ENCODE data around the gene DDX11. TPM values are rescaled to one million over a fixed set of nuclear protein-coding genes. Genes with fewer than 3 reads are reported as not detected.
A peak's percentile ranks its signal among the peaks of the same experiment; 100 is the strongest.
"Not testable (repeated sequence)": the region's sequence is repeated elsewhere in the genome, so short reads cannot be mapped to it uniquely, and the experiment has no call there.

DDX11 gene
- total and polyA plus RNA-seq, 2 donors (not counting 1 experiment from before 2014, with no cell fraction given): 68.0 to 90.2 TPM

DNA sequence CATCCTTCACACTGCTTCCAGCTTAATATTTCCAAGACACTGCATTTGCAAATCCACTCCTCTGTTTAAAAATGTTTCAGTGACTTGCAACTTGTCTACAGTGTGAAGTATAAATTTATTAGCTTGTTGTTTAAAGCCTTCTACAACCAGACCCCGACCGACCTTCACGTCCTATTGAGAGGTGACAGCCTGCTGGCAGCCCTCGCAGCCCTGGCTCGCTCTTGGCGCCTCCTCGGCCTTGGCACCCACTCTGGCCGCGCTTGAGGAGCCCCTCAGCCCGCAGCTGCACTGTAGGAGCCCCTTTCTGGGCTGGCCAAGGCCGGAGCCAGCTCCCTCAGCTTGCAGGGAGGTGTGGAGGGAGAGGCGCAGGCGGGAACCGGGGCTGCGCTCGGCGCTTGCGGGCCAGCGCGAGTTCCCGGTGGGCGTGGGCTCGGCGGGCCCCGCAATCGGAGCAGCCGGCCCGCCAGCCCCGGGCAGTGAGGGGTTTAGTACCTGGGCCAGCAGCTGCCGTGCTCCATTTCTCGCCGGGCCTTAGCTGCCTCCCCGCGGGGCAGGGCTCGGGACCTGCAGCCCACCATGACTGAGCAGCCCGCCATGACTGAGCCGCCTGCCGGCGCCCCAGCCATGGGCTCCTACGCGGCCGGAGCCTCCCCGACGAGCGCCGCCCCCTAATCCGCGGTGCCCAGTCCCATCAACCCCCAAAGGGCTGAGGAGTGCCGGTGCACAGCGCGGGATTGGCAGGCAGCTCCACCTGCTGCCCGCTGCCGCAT is 2.5 kb upstream of the DDX11 start:
- H3K4me3 Mint-ChIP-seq; H3K4me1 ChIP-seq (ENCODE audit: control insufficient read depth in 2 of 2, insufficient read depth in 2 of 2, low read length in 2 of 2); H3K27ac ChIP-seq (ENCODE audit: low read length in 2 of 2); H3K9ac ChIP-seq (ENCODE audit: low read length); DNase-seq; ATAC-seq (ENCODE audit: low read depth); H4K20me1 ChIP-seq (ENCODE audit: control insufficient read depth, insufficient read depth, low read length, poor library complexity, severe bottlenecking); H3K4me2 ChIP-seq (replicated peaks; ENCODE audit: low read depth, low read length, poor library complexity, severe bottlenecking); H3K36me3 ChIP-seq (replicated peaks in 1 of 2; ENCODE audit: control extremely low read depth in 1 of 2, control insufficient read depth in 1 of 2, extremely low read depth in 1 of 2, insufficient read depth in 2 of 2, low read length in 1 of 2); H3K79me2 ChIP-seq (ENCODE audit: control insufficient read depth, insufficient read depth, low read length); H3K27me3 ChIP-seq (replicated peaks in 1 of 4; ENCODE audit: control extremely low read depth in 1 of 4, control insufficient read depth in 3 of 4, insufficient read depth in 4 of 4, low read length in 3 of 4); H3K27ac Mint-ChIP-seq; H3K4me3 ChIP-seq (ENCODE audit: control extremely low read depth in 1 of 5, extremely low read depth in 1 of 5, insufficient read depth in 1 of 5, low read depth in 2 of 5, low read length in 4 of 5); H3K9me3 ChIP-seq (ENCODE audit: control extremely low read depth in 1 of 3, control insufficient read depth in 2 of 3, insufficient read depth in 1 of 3, low read length in 2 of 3); H3K27me3 Mint-ChIP-seq; H3K9me3 Mint-ChIP-seq (ENCODE audit: insufficient read depth); POLR2A ChIA-PET; H2AFZ ChIP-seq (ENCODE audit: insufficient read depth, low read depth, low read length, poor library complexity, severe bottlenecking): not testable (repeated sequence)
- intact Hi-C loops (cut with micrococcal nuclease): loop anchor here (5.0 kb wide), 2 partner anchors 219 to 374 kb away; partner anchors contain the start of gene IPO8
- H3K4me1 Mint-ChIP-seq: peaks cover 22% of the 10 kb centered on the region
- CTCF ChIA-PET: interaction anchor here (0.6 kb wide), 1 partner anchor 1450 kb away, joined by 3 read pairs; no protein-coding TSS in a partner anchor
- WGBS (ENCODE audit: insufficient coverage): 92% methylated on average over 17 of the region's 53 CpGs

GRCh38 chr12:31072962-31073361 is 698 bp upstream of the DDX11 start:
- H3K9me3 Mint-ChIP-seq (ENCODE audit: insufficient read depth); H3K4me1 ChIP-seq (ENCODE audit: control insufficient read depth in 2 of 2, insufficient read depth in 2 of 2, low read length in 2 of 2); CTCF ChIA-PET; DNase-seq; H3K27me3 ChIP-seq (replicated peaks in 1 of 4; ENCODE audit: control extremely low read depth in 1 of 4, control insufficient read depth in 3 of 4, insufficient read depth in 4 of 4, low read length in 3 of 4); H3K79me2 ChIP-seq (ENCODE audit: control insufficient read depth, insufficient read depth, low read length); ATAC-seq (ENCODE audit: low read depth); H3K27ac ChIP-seq (ENCODE audit: low read length in 2 of 2); H3K9me3 ChIP-seq (ENCODE audit: control extremely low read depth in 1 of 3, control insufficient read depth in 2 of 3, insufficient read depth in 1 of 3, low read length in 2 of 3); H3K27me3 Mint-ChIP-seq; H3K36me3 ChIP-seq (replicated peaks in 1 of 2; ENCODE audit: control extremely low read depth in 1 of 2, control insufficient read depth in 1 of 2, extremely low read depth in 1 of 2, insufficient read depth in 2 of 2, low read length in 1 of 2); H4K20me1 ChIP-seq (ENCODE audit: control insufficient read depth, insufficient read depth, low read length, poor library complexity, severe bottlenecking); POLR2A ChIA-PET: not testable (repeated sequence)
- Mint-ChIP-seq H3K4me3 (peak overlapping the region; percentile 98), H3K4me1 (peaks cover 22% of the 10 kb centered on the region), H3K27ac (peak overlapping the region; percentile 56)
- Histone ChIP-seq H3K4me3 (ENCODE audit: control extremely low read depth in 1 of 5, extremely low read depth in 1 of 5, insufficient read depth in 1 of 5, low read depth in 2 of 5, low read length in 4 of 5) (peak overlapping the region in 4 of 5 experiments; percentile 63 to 82 (median 68)), H2AFZ (ENCODE audit: insufficient read depth, low read depth, low read length, poor library complexity, severe bottlenecking) (peak overlapping the region; percentile 86), H3K4me2 (replicated peaks; ENCODE audit: low read depth, low read length, poor library complexity, severe bottlenecking) (peak overlapping the region; percentile 68), H3K9ac (ENCODE audit: low read length) (peak overlapping the region; percentile 76)
- intact Hi-C loops (cut with micrococcal nuclease): loop anchor here (1.0 to 5.0 kb wide), 3 partner anchors 221 to 376 kb away; partner anchors contain the start of genes IPO8 and SINHCAF
- 82% methylated on average over 5 of the region's 6 CpGs for WGBS (ENCODE audit: insufficient coverage)

- H3K9ac ChIP-seq (ENCODE audit: low read length): peak overlapping the region; percentile 76
- H3K27ac ChIP-seq (ENCODE audit: low read length in 2 of 2): peak overlapping the region; percentile 57 to 61
- intact Hi-C loops (cut with micrococcal nuclease): loop anchor here (5.0 kb wide), 2 partner anchors 222 to 377 kb away; partner anchors contain the start of gene IPO8
- Mint-ChIP-seq H3K27ac (peak overlapping the region; percentile 93), H3K4me3 (peak overlapping the region; percentile 98), H3K4me1 (peaks cover 22% of the 10 kb centered on the region)
- H4K20me1 ChIP-seq (ENCODE audit: control insufficient read depth, insufficient read depth, low read length, poor library complexity, severe bottlenecking); H3K27me3 Mint-ChIP-seq; DNase-seq; H3K9me3 ChIP-seq (ENCODE audit: control extremely low read depth in 1 of 3, control insufficient read depth in 2 of 3, insufficient read depth in 1 of 3, low read length in 2 of 3); H3K27me3 ChIP-seq (replicated peaks in 1 of 4; ENCODE audit: control extremely low read depth in 1 of 4, control insufficient read depth in 3 of 4, insufficient read depth in 4 of 4, low read length in 3 of 4); CTCF ChIA-PET; H3K4me1 ChIP-seq (ENCODE audit: control insufficient read depth in 2 of 2, insufficient read depth in 2 of 2, low read length in 2 of 2); H3K36me3 ChIP-seq (replicated peaks in 1 of 2; ENCODE audit: control extremely low read depth in 1 of 2, control insufficient read depth in 1 of 2, extremely low read depth in 1 of 2, insufficient read depth in 2 of 2, low read length in 1 of 2); H3K79me2 ChIP-seq (ENCODE audit: control insufficient read depth, insufficient read depth, low read length); H3K9me3 Mint-ChIP-seq (ENCODE audit: insufficient read depth): not testable (repeated sequence)
- H3K4me3 ChIP-seq (ENCODE audit: control extremely low read depth in 1 of 5, extremely low read depth in 1 of 5, insufficient read depth in 1 of 5, low read depth in 2 of 5, low read length in 4 of 5): peak overlapping the region; percentile 63 to 82 (median 68)
- H3K4me2 ChIP-seq (replicated peaks; ENCODE audit: low read depth, low read length, poor library complexity, severe bottlenecking): peak overlapping the region; percentile 68
- POLR2A ChIA-PET: interaction anchor here (0.6 kb wide), 1 partner anchor 229 kb away, joined by 6 read pairs; no protein-coding TSS in a partner anchor
- peak overlapping the region; percentile 86 for H2AFZ ChIP-seq (ENCODE audit: insufficient read depth, low read depth, low read length, poor library complexity, severe bottlenecking)
- peak; percentile 5 for ATAC-seq (ENCODE audit: low read depth)
- 1% methylated on average over 9 of the region's 16 CpGs for WGBS (ENCODE audit: insufficient coverage)
Observed at GRCh38 chr12:31074333-31074874, 744 bp downstream of the DDX11 start.

- H3K27me3 Mint-ChIP-seq; H3K9ac ChIP-seq (ENCODE audit: low read length); H3K27ac ChIP-seq (ENCODE audit: low read length in 2 of 2); H3K4me2 ChIP-seq (replicated peaks; ENCODE audit: low read depth, low read length, poor library complexity, severe bottlenecking); H3K4me1 ChIP-seq (ENCODE audit: control insufficient read depth in 2 of 2, insufficient read depth in 2 of 2, low read length in 2 of 2); H3K79me2 ChIP-seq (ENCODE audit: control insufficient read depth, insufficient read depth, low read length); ATAC-seq (ENCODE audit: low read depth); intact Hi-C loops (cut with micrococcal nuclease); H3K9me3 Mint-ChIP-seq (ENCODE audit: insufficient read depth); DNase-seq; H3K4me3 ChIP-seq (ENCODE audit: control extremely low read depth in 1 of 5, extremely low read depth in 1 of 5, insufficient read depth in 1 of 5, low read depth in 2 of 5, low read length in 4 of 5); H2AFZ ChIP-seq (ENCODE audit: insufficient read depth, low read depth, low read length, poor library complexity, severe bottlenecking); POLR2A ChIA-PET; H4K20me1 ChIP-seq (ENCODE audit: control insufficient read depth, insufficient read depth, low read length, poor library complexity, severe bottlenecking); CTCF ChIA-PET; H3K27ac Mint-ChIP-seq; H3K27me3 ChIP-seq (replicated peaks in 1 of 4; ENCODE audit: control extremely low read depth in 1 of 4, control insufficient read depth in 3 of 4, insufficient read depth in 4 of 4, low read length in 3 of 4); H3K9me3 ChIP-seq (ENCODE audit: control extremely low read depth in 1 of 3, control insufficient read depth in 2 of 3, insufficient read depth in 1 of 3, low read length in 2 of 3); H3K4me3 Mint-ChIP-seq; H3K36me3 ChIP-seq (replicated peaks in 1 of 2; ENCODE audit: control extremely low read depth in 1 of 2, control insufficient read depth in 1 of 2, extremely low read depth in 1 of 2, insufficient read depth in 2 of 2, low read length in 1 of 2): not testable (repeated sequence)
- WGBS (ENCODE audit: insufficient coverage): 93% methylated on average over 3 of the region's 11 CpGs
- peaks cover 22% of the 10 kb centered on the region for H3K4me1 Mint-ChIP-seq
Observed at GRCh38 chr12:31076150-31076549, 2.5 kb downstream of the DDX11 start.

Data from B cell (primary cell).